HG03571 (cell line): Measurements from ENCODE around the gene SERINC4.
A peak's percentile ranks its signal among the peaks of the same experiment; 100 is the strongest.
"Not testable (repeated sequence)": the region's sequence is repeated elsewhere in the genome, so short reads cannot be mapped to it uniquely, and the experiment has no call there.

Experiments used
- ATAC-seq: cut with Tn5 transposase; IDR thresholded peaks from one replicate; pipeline ENCODE4 v1.9.1; 2021; ENCODE audit not compliant: unreplicated experiment

The SERINC4 gene

DNA sequence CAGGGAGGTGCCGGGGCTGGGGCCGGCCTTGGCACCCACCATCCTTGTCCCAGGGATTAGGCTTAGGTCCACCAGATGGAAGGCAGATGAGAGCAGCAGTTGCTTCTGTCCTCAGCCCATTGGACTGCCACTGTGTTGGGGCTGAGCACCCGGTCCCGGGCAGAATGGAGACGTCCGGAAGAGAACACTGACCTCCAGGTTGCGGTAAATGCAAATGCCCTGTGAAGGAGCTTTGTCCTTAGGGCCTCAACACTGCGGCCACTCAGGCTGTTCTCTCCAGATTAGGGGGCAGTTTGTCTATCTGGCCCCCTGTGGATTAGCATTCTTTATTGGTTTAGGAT, at the start of gene SERINC4:
Gene SERINC4, minus strand, starts transcription at position 276 of the 341 bp plus-strand sequence. Its CDS starts 234 bp downstream, at position 42.
- no peak for ATAC-seq

DNA sequence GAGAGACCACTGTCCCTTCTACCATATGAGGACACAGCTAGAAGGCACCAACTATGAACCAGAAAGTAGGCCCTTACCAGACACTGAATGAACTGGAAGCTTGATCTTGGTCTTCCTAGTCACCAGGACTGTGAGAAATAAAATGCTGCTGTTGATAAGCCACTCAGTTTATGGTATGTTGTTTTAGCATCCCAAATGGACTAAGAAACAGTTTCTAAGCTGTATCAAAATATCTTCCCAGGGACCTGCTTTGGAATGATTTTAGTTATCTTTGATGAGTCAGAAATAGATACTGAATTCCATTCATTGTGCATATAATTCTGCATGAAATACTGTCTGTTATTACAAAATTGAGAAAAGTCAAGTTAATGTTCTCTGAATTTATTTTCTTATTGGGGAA, 45.4 kb upstream of the SERINC4 start:
- no peak for ATAC-seq

- not testable (repeated sequence) for ATAC-seq
These were observed 32.5 kb upstream of the SERINC4 start for GRCh38 chr15:43832485-43832884.

- not testable (repeated sequence) for ATAC-seq
These were observed 31.6 kb upstream of the SERINC4 start for GRCh38 chr15:43831519-43832052.

DNA sequence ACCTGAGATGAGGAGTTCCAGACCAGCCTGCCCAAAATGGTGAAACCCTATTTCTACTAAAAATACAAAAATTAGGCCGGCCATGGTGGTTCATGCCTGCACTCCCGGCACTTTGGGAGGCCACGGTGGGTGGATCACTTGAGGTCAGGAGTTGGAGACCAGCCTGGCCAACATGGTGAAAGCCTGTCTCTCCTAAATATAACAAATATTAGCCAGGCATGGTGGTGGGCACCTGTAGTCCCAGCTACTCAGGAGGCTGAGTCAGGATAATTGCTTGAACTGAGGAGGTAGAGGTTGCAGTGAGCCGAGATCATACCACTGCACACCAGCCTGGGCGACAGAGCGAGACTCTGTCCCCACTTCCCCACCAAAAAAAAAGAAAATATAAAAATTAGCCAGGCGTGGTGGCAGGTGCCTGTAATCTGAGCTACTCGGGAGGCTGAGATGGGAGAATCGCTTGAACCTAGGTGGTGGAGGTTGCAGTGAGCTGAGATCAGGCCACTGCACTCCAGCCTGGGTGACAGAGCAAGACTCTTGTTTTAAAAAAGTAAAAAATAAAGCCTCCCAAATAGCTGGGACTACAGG, 30.8 kb upstream of the SERINC4 start:
- not testable (repeated sequence) for ATAC-seq

DNA sequence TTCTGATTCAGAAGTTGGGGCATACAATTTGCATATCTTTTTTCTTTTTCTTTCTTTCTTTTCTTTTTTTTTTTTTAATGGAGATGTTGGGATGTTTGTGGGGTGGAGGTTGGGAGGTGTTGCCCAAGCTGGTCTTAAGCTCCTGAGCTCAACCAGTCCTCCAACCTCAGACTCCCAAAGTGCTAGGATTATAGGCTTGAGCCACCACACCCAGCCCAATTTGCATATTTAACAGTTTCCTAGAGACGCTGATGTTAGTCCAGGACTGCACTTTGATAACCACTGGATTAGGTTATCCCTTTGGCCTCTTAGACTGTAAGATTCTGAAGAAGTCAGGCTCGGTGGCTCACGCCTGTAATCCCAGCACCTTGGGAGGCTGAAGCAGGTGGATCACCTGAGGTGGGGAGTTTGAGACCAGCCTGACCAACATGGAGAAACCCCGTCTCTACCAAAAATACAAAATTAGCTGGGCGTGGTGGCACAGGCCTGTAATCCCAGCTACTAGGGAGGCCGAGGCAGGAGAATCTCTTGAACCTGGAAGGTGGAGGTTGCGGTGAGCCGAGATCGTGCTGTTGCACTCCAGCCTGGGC, 30.0 kb upstream of the SERINC4 start:
- ATAC-seq = not testable (repeated sequence)

GRCh38 chr15:43828061-43828657, 28.1 kb upstream of the SERINC4 start:
- no peak for ATAC-seq

GRCh38 chr15:43826508-43827341, 26.7 kb upstream of the SERINC4 start, which contains the start of gene WDR76:
Gene WDR76, plus strand, starts transcription at chr15:43827002. Its CDS starts 31 bp downstream, at chr15:43827033.
- ATAC-seq = peak; percentile 62

GRCh38 chr15:43826029-43826507, 26.0 kb upstream of the SERINC4 start:
- ATAC-seq = no peak

- ATAC-seq = not testable (repeated sequence)
These were observed 25.3 kb upstream of the SERINC4 start for GRCh38 chr15:43825305-43825704.

DNA sequence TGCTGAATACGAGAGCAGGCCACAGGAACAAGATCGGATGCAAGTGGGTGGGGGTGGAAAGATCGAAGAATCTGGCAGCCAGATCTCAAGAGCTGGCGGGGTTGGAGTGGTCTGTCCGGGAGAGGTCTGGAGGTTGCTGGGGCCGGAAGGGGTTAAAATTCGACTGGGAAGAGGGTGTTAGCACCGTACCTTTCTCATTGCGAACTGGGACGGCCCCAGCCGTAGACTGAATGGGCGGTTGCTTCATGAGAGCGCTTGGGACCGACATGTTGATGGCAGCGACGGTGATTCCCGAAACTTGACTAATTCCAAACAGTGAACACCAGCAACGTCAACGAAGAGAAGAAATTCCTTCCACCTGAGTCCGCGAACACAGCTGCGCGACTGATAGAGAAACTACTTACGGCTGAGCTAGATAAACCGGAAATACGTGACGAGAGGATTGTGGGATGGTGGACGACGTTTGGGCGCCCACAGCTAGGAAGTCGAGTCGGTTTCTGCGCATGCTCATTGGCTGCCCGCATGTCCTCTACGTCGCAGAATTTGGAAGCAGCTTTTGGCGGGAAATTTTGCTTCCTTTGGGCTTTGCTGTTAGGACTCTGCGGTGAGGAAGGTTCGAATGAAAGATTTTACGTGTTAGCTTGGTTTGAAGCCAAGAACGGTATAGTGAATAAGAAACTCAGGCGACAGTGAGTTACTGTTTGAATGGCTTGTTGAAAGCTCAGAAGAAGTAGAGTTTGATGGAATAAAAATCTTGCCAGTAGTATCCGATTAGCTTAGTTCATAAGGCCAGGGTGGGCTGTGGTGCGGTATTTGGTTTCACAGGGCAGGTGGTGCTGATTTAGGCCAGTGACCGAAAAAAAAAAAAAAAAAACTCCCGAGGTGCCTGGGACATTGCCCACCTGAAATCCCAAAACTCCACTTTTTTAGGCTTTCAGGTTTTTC, 24.6 kb upstream of the SERINC4 start, which contains the start of gene MFAP1:
Gene MFAP1, minus strand, starts transcription at position 389 of the 945 bp plus-strand sequence. Its CDS starts 121 bp downstream, at position 268.
- ATAC-seq = peak; percentile 54

DNA sequence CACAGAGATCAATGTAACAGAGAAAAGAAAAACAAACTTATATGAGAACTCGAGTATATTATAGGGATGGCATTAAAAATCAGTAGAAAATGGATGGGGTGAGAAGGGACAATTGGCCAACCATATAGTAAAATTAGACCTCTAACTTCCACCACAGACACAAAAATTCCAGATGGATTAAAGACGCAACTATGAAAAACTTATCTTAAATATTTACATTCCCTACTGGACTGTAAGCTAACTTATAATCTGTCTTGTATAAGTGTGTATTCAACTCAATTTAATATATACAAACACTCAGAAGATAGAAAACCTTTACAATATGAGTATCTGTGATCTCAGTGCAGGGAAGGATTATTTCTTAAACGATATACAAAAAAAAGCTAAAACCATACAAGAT, 21.5 kb upstream of the SERINC4 start:
- ATAC-seq = no peak

DNA sequence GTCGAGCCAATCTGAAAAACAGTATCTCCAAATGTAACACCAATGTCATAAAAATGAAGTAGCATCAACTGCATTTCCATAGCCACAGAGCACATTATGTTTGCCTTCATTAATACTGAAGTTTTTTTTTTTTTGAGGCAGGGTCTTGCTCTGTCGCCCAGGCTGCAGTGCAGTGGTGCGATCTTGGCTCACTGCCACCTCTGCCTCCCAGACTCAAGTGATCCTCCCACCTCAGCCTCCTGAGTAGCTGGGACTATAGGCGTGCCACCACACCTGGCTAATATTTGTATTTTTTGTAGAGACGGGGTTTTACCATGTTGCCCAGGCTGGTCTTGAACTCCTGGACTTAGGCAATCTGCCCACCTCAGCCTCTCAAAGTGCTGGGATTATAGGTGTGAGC, 15.0 kb upstream of the SERINC4 start:
- ATAC-seq = not testable (repeated sequence)

DNA sequence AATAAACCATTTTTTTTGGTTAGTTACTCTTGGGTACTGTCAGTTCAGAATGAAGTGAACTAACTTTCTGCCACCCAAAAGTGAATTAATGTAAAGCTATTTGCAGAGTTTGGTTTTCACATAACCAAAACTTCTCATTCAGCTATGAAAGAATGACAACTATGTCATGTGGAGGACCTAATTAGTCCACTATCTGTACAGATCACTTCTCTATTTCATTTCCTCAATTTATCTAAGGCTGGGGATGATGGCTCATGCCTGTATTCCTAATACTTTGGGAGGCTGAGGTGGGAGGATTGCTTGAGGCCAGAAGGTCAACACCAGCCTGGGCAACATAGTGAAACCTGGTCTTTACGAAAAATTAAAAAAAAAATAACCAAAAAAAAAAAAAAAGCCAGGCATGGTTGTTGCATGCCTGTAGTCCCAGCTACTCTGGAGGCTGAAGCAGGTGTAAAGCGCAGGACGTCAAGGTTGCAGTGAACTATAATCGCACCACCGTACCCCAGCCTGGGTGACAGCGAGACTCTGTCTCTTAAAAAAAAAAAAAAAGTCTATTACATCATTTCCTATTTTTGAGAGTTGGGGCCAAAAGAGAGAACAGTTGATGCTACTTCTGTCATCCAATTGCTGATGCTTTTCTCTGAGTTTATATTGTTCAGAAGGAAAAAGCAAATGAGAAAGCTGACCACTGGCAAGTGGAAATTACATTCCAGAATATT, 9.1 kb upstream of the SERINC4 start:
- ATAC-seq = peak; percentile 46

DNA sequence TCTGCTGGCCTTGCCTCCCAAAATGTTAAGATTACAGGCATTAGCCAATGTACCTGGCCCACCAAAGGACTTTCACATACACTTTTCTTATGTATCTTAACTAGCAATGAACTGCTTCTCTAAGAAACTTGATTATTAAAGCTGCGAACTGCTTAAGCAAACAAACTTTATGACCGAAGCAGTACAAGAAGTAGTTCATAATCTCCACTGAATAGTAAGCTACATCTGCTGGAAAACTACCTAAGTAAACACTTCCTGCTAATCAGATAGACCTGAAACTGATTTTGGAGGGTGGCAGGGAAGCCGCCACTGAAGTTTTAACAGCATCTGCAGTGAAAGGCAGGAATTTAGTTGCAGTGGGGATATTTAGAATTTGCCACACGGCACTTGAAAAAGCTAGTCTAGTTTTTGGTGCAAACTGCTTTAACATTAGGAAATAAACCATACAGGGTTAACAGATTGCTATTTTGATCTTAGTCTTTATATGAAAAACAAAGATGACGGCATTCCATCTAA, 8.5 kb upstream of the SERINC4 start:
- ATAC-seq = no peak

- not testable (repeated sequence) for ATAC-seq
These were observed 2.7 kb upstream of the SERINC4 start for GRCh38 chr15:43802676-43803075.

DNA sequence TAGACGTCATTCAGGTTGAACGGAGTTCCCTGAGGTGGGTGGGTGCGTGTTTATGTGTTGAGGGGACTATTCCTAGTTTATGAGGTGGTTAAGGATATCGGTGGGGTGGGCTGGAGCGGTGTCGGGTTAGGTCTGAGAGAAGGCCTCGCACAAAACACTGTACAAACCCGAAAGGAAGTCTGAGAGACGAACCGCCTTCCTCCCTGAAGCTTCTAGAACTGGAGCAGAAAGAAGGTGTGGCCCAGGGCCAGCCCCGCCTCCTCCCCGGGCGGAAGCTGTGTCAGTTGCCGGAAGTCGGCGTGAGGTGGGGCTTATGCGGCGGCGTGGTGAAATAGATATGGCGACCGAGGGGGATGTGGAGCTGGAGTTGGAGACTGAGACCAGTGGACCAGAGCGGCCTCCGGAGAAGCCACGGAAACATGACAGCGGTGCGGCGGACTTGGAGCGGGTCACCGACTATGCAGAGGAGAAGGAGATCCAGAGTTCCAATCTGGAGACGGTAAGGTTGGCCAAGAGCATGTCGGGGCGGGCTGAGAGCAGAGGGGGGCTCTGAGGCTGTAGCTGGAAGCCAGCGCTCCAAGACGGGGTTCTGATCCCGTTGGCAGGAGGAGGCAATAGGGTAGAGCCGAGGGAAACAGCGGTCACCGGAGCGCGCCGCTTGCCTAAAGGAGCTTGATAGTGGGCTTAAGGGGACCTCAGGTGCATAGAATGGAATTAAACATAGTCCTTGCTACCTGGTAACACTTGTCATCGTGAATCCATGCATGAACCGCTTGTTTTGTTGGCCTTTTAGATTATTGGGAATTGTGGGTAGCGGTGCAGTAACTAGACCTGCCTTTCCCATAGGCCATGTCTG, 494 bp upstream of the SERINC4 start, which contains the start of gene HYPK:
Gene HYPK, plus strand, starts transcription at position 314 of the 856 bp plus-strand sequence. Its CDS starts 24 bp downstream, at position 338.
- peak; percentile 72 for ATAC-seq
